ENCODE measurements around the gene C10orf67.

DNA sequence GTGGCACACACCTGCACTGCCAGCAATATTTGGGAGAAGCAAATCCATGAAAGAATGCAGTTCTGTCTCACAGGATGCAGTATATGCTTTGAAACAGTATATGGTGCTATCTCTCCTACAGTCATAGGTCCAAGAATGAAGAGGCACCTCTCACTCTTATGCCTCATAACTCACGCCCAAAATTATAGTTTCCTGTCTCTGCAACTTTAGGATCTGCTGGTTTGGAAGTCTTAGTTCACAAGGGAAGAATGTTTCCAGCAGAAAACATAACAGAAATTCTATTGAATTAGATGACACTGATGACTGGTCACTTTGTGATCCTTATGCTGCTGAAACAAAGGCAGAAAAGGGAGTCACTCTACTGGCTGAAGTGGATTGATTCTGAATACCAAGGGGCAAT lies 5.7 kb downstream of the C10orf67 start:
- TF ChIP-seq CTCF (conservative IDR thresholded peaks at IDR 0.05; ENCODE audit: low read depth in 2 of 2) (no peak), EZH2 (IDR thresholded peaks at IDR 0.05; ENCODE audit: low read depth, unreplicated experiment) (no peak), EZH2phosphoT487 (IDR thresholded peaks at IDR 0.05; ENCODE audit: unreplicated experiment) (no peak), POLR2AphosphoS5 (IDR thresholded peaks at IDR 0.05; ENCODE audit: low read depth) (no peak), JUNB (IDR thresholded peaks at IDR 0.05; ENCODE audit: unreplicated experiment) (no peak), CREB1 (CRISPR knock-in tag; IDR thresholded peaks at IDR 0.05; ENCODE audit: low read depth) (no peak), ZNF114 (CRISPR knock-in tag; IDR thresholded peaks at IDR 0.05) (no peak), NANOG (IDR thresholded peaks at IDR 0.05; ENCODE audit: borderline replicate concordance) (no peak), ETS1 (IDR thresholded peaks at IDR 0.05) (no peak), REST (IDR thresholded peaks at IDR 0.05; ENCODE audit: unreplicated experiment) (no peak), STAT1 (IDR thresholded peaks at IDR 0.05; ENCODE audit: unreplicated experiment) (no peak), ZNF331 (CRISPR knock-in tag; IDR thresholded peaks at IDR 0.05; ENCODE audit: low read depth) (no peak)
- TF ChIP-seq, protein P1, sequence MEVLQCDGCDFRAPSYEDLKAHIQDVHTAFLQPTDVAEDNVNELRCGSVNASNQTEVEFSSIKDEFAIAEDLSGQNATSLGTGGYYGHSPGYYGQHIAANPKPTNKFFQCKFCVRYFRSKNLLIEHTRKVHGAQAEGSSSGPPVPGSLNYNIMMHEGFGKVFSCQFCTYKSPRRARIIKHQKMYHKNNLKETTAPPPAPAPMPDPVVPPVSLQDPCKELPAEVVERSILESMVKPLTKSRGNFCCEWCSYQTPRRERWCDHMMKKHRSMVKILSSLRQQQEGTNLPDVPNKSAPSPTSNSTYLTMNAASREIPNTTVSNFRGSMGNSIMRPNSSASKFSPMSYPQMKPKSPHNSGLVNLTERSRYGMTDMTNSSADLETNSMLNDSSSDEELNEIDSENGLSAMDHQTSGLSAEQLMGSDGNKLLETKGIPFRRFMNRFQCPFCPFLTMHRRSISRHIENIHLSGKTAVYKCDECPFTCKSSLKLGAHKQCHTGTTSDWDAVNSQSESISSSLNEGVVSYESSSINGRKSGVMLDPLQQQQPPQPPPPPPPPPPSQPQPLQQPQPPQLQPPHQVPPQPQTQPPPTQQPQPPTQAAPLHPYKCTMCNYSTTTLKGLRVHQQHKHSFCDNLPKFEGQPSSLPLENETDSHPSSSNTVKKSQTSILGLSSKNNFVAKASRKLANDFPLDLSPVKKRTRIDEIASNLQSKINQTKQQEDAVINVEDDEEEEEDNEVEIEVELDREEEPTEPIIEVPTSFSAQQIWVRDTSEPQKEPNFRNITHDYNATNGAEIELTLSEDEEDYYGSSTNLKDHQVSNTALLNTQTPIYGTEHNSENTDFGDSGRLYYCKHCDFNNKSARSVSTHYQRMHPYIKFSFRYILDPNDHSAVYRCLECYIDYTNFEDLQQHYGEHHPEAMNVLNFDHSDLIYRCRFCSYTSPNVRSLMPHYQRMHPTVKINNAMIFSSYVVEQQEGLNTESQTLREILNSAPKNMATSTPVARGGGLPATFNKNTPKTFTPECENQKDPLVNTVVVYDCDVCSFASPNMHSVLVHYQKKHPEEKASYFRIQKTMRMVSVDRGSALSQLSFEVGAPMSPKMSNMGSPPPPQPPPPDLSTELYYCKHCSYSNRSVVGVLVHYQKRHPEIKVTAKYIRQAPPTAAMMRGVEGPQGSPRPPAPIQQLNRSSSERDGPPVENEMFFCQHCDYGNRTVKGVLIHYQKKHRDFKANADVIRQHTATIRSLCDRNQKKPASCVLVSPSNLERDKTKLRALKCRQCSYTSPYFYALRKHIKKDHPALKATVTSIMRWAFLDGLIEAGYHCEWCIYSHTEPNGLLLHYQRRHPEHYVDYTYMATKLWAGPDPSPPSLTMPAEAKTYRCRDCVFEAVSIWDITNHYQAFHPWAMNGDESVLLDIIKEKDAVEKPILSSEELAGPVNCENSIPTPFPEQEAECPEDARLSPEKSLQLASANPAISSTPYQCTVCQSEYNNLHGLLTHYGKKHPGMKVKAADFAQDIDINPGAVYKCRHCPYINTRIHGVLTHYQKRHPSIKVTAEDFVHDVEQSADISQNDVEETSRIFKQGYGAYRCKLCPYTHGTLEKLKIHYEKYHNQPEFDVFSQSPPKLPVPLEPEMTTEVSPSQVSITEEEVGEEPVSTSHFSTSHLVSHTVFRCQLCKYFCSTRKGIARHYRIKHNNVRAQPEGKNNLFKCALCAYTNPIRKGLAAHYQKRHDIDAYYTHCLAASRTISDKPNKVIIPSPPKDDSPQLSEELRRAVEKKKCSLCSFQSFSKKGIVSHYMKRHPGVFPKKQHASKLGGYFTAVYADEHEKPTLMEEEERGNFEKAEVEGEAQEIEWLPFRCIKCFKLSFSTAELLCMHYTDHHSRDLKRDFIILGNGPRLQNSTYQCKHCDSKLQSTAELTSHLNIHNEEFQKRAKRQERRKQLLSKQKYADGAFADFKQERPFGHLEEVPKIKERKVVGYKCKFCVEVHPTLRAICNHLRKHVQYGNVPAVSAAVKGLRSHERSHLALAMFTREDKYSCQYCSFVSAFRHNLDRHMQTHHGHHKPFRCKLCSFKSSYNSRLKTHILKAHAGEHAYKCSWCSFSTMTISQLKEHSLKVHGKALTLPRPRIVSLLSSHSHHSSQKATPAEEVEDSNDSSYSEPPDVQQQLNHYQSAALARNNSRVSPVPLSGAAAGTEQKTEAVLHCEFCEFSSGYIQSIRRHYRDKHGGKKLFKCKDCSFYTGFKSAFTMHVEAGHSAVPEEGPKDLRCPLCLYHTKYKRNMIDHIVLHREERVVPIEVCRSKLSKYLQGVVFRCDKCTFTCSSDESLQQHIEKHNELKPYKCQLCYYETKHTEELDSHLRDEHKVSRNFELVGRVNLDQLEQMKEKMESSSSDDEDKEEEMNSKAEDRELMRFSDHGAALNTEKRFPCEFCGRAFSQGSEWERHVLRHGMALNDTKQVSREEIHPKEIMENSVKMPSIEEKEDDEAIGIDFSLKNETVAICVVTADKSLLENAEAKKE (CRISPR knock-in tag; IDR thresholded peaks at IDR 0.05), result no peak
